ENCODE measurements around the gene PVR. TPM values are rescaled to one million over a fixed set of nuclear protein-coding genes. Genes with fewer than 3 reads are reported as not detected.

PVR gene
- total RNA-seq, 1 donor from 2014 or later: 40.7 TPM

GRCh38 chr19:44640518-44640917, 3.2 kb upstream of the PVR start:
- ATAC-seq: peak; percentile 16
- DNase-seq: no peak
- intact Hi-C loops (cut with micrococcal nuclease): no loop called here

- intact Hi-C loops (cut with micrococcal nuclease): no loop called here
These were observed 2.0 kb upstream of the PVR start for GRCh38 chr19:44641501-44642265.

GRCh38 chr19:44642377-44642776, 1.3 kb upstream of the PVR start:
- DNase-seq (no peak), ATAC-seq (no peak)
- intact Hi-C loops (cut with micrococcal nuclease): no loop called here

More at GRCh38 chr19:44641501-44642265, 2.0 kb upstream of the PVR start:
- DNase-seq (no peak), ATAC-seq (no peak)

- peak; percentile 18 for ATAC-seq
- DNase-seq: no peak
- intact Hi-C loops (cut with micrococcal nuclease): no loop called here
These were observed 799 bp downstream of the PVR start for GRCh38 chr19:44644402-44645016.

GRCh38 chr19:44645407-44646048, 1.8 kb downstream of the PVR start:
- intact Hi-C loops (cut with micrococcal nuclease): no loop called here
- no peak for ATAC-seq
- no peak for DNase-seq

- no peak for DNase-seq
- ATAC-seq: no peak
- intact Hi-C loops (cut with micrococcal nuclease): no loop called here
These were observed 2.3 kb downstream of the PVR start for GRCh38 chr19:44646049-44646416.

GRCh38 chr19:44647144-44647543, 3.4 kb downstream of the PVR start:
- DNase-seq (peak; percentile 52), ATAC-seq (no peak)
- intact Hi-C loops (cut with micrococcal nuclease): no loop called here

- no peak for DNase-seq
- peak; percentile 67 for ATAC-seq
These were observed 5.0 kb downstream of the PVR start for GRCh38 chr19:44648631-44649251.

GRCh38 chr19:44649578-44650145, 6.0 kb downstream of the PVR start:
- ATAC-seq: peak; percentile 6
- no peak for DNase-seq
- intact Hi-C loops (cut with micrococcal nuclease): no loop called here

More at GRCh38 chr19:44648631-44649251, 5.0 kb downstream of the PVR start:
- intact Hi-C loops (cut with micrococcal nuclease): no loop called here

- intact Hi-C loops (cut with micrococcal nuclease): no loop called here
- DNase-seq (no peak), ATAC-seq (no peak)
These were observed 9.6 kb downstream of the PVR start for GRCh38 chr19:44653343-44653742.

- intact Hi-C loops (cut with micrococcal nuclease): no loop called here
- ATAC-seq (peak; percentile 72), DNase-seq (peak; percentile 78)
These were observed 10.5 kb downstream of the PVR start for GRCh38 chr19:44653977-44654774.

GRCh38 chr19:44657211-44657921, 13.7 kb downstream of the PVR start:
- DNase-seq (peak; percentile 80), ATAC-seq (peak; percentile 75)
- intact Hi-C loops (cut with micrococcal nuclease): loop anchor here (5.0 kb wide), 1 partner anchor 85 kb away; no protein-coding TSS in a partner anchor

- DNase-seq (no peak), ATAC-seq (no peak)
- intact Hi-C loops (cut with micrococcal nuclease): loop anchor here (5.0 kb wide), 1 partner anchor 86 kb away; no protein-coding TSS in a partner anchor
These were observed 14.5 kb downstream of the PVR start for GRCh38 chr19:44658069-44658733.

GRCh38 chr19:44660081-44660480, 16.4 kb downstream of the PVR start:
- intact Hi-C loops (cut with micrococcal nuclease): no loop called here
- ATAC-seq (no peak), DNase-seq (no peak)

- intact Hi-C loops (cut with micrococcal nuclease): no loop called here
- ATAC-seq (no peak), DNase-seq (no peak)
These were observed 17.5 kb downstream of the PVR start for GRCh38 chr19:44661205-44661604.

GRCh38 chr19:44661904-44662303, 18.2 kb downstream of the PVR start:
- no peak for DNase-seq
- intact Hi-C loops (cut with micrococcal nuclease): no loop called here
- no peak for ATAC-seq

- no peak for DNase-seq
- ATAC-seq: no peak
- intact Hi-C loops (cut with micrococcal nuclease): no loop called here
These were observed 19.1 kb downstream of the PVR start for GRCh38 chr19:44662691-44663385.
